Liver (tissue), 3 donors: Measurements from ENCODE around the gene GABARAPL1.

ENCODE experiments used
- ATF3 ChIP-seq: IDR thresholded peaks from 2 replicates; pipeline ENCODE4 v1.6.1; 2016; ENCODE audit warnings: antibody characterized with exemption
- FOXA1 ChIP-seq: IDR thresholded peaks from 2 replicates; pipeline ENCODE4 v1.6.1; 2016; ENCODE audit warnings: antibody characterized with exemption
- GABPA ChIP-seq, 2 donors: IDR thresholded peaks in 1 of 2; conservative IDR thresholded peaks in 1 of 2; 2 replicates each; pipeline ENCODE4 v1.6.1; 2016; ENCODE audit warnings: antibody characterized with exemption in 2 of 2, mild to moderate bottlenecking in 1 of 2, moderate library complexity in 1 of 2
- JUND ChIP-seq, 2 donors: IDR thresholded peaks; 2 replicates each; pipeline ENCODE4 v1.6.1; 2016; ENCODE audit warnings: antibody characterized with exemption in 2 of 2
- RAD21 ChIP-seq, 2 donors: IDR thresholded peaks; 2 replicates each; pipeline ENCODE4 v1.6.1; 2016; ENCODE audit warnings: antibody characterized with exemption in 2 of 2, mild to moderate bottlenecking in 2 of 2
- TAF1 ChIP-seq: conservative IDR thresholded peaks from 2 replicates; pipeline ENCODE4 v1.6.1; 2016; ENCODE audit warnings: antibody characterized with exemption, mild to moderate bottlenecking
- YY1 ChIP-seq: IDR thresholded peaks from 2 replicates; pipeline ENCODE4 v1.6.1; 2016; ENCODE audit warnings: antibody characterized with exemption, mild to moderate bottlenecking
- TF ChIP-seq, protein P1 (sequence below): fragments of 150-350 bp; IDR thresholded peaks from 2 replicates; pipeline ENCODE4 v1.5.1; 2017; ENCODE audit warnings: improper control_type of control experiment, low read depth, low read length; ENCODE audit not compliant: missing input control
- TF ChIP-seq, protein P2 (sequence below): IDR thresholded peaks from 2 replicates; pipeline ENCODE4 v1.6.1; 2016; ENCODE audit warnings: antibody characterized with exemption, mild to moderate bottlenecking
- TF ChIP-seq, protein P3 (sequence below): IDR thresholded peaks from 2 replicates; pipeline ENCODE4 v1.6.1; 2016; ENCODE audit warnings: antibody characterized with exemption
- donor health status: healthy.
- donor health status: healthy.

DNA sequence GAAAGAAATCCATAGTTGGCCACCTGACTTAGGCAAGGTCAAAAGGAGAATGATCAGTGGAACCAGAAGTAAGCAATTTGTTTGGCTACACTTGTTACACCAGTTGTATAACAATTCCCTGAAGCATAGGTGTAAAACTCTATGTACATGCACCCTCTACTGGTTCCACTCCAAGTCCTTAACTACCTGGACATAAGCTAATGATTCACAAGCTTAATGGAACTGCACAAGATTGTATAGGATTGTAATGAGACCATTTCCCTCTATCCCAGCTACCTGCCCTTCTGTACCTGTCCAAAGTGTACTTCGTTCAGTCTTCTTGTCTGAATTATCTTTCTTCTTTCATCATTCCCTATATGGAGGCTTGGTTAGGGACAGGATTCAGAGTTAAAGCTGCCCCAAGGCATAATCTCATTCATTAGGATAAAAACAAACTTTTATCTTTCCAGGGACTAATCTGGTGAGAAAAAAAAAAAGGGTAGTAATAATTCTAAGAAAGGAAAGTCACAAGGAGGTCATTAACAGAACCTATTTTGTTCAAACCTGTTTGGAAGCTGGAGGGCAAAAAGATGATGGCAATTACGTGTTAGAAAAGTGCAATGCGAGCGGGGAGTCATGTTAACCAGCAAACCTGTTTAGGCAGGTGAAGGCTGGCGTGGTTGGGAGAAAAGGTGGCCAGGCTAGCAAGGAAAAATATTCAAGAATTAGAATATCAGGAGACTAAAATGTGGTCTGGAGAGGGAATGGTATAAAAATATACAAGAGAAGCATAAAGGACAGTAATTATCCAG is 36.6 kb upstream of the GABARAPL1 start:
- TF ChIP-seq, protein P1, sequence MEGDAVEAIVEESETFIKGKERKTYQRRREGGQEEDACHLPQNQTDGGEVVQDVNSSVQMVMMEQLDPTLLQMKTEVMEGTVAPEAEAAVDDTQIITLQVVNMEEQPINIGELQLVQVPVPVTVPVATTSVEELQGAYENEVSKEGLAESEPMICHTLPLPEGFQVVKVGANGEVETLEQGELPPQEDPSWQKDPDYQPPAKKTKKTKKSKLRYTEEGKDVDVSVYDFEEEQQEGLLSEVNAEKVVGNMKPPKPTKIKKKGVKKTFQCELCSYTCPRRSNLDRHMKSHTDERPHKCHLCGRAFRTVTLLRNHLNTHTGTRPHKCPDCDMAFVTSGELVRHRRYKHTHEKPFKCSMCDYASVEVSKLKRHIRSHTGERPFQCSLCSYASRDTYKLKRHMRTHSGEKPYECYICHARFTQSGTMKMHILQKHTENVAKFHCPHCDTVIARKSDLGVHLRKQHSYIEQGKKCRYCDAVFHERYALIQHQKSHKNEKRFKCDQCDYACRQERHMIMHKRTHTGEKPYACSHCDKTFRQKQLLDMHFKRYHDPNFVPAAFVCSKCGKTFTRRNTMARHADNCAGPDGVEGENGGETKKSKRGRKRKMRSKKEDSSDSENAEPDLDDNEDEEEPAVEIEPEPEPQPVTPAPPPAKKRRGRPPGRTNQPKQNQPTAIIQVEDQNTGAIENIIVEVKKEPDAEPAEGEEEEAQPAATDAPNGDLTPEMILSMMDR, result no peak
- TF ChIP-seq GABPA (IDR thresholded peaks at IDR 0.05 in 1 of 2, conservative IDR thresholded peaks at IDR 0.05 in 1 of 2), result no peak
- TF ChIP-seq, protein P2, sequence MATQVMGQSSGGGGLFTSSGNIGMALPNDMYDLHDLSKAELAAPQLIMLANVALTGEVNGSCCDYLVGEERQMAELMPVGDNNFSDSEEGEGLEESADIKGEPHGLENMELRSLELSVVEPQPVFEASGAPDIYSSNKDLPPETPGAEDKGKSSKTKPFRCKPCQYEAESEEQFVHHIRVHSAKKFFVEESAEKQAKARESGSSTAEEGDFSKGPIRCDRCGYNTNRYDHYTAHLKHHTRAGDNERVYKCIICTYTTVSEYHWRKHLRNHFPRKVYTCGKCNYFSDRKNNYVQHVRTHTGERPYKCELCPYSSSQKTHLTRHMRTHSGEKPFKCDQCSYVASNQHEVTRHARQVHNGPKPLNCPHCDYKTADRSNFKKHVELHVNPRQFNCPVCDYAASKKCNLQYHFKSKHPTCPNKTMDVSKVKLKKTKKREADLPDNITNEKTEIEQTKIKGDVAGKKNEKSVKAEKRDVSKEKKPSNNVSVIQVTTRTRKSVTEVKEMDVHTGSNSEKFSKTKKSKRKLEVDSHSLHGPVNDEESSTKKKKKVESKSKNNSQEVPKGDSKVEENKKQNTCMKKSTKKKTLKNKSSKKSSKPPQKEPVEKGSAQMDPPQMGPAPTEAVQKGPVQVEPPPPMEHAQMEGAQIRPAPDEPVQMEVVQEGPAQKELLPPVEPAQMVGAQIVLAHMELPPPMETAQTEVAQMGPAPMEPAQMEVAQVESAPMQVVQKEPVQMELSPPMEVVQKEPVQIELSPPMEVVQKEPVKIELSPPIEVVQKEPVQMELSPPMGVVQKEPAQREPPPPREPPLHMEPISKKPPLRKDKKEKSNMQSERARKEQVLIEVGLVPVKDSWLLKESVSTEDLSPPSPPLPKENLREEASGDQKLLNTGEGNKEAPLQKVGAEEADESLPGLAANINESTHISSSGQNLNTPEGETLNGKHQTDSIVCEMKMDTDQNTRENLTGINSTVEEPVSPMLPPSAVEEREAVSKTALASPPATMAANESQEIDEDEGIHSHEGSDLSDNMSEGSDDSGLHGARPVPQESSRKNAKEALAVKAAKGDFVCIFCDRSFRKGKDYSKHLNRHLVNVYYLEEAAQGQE, result no peak
- no peak for TF ChIP-seq JUND (IDR thresholded peaks at IDR 0.05)
- TF ChIP-seq RAD21 (IDR thresholded peaks at IDR 0.05), result no peak
- no peak for TF ChIP-seq ATF3
- no peak for TF ChIP-seq FOXA1
- TF ChIP-seq, protein P3, sequence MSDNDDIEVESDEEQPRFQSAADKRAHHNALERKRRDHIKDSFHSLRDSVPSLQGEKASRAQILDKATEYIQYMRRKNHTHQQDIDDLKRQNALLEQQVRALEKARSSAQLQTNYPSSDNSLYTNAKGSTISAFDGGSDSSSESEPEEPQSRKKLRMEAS, result no peak
- TF ChIP-seq TAF1, result no peak
- TF ChIP-seq YY1, result no peak
